ENCODE results near the gene DNAJC13. TPM values are rescaled to one million over a fixed set of nuclear protein-coding genes. Genes with fewer than 3 reads are reported as not detected.
"Not testable (repeated sequence)": the region's sequence is repeated elsewhere in the genome, so short reads cannot be mapped to it uniquely, and the experiment has no call there.

DNAJC13 gene
- total RNA-seq, 2 donors from 2014 or later, result 25.0 to 46.2 TPM

GRCh38 chr3:132386259-132386658 is 31.0 kb upstream of the DNAJC13 start:
- Histone ChIP-seq H3K4me3 (no peak overlapping the region), H3K4me1 (replicated peaks) (no peaks in the 10 kb centered on the region), H3K36me3 (no peaks in the 10 kb centered on the region), H3K9me3 (no peaks in the 10 kb centered on the region), H3K27ac (no peak overlapping the region), H3K27me3 (replicated peaks; ENCODE audit: insufficient read depth) (no peaks in the 10 kb centered on the region)
- intact Hi-C loops (cut with DNase I), result no loop called here
- no peak for TF ChIP-seq CTCF (IDR thresholded peaks at IDR 0.05)
- no peak for TF ChIP-seq POLR2A (IDR thresholded peaks at IDR 0.05)
- TF ChIP-seq POLR2AphosphoS5 (IDR thresholded peaks at IDR 0.05), result no peak
- WGBS, result 88% methylated on average over 8 of the region's 8 CpGs
- no peak for DNase-seq (ENCODE audit: low spot score)

- intact Hi-C loops (cut with DNase I); H3K4me1 ChIP-seq (replicated peaks); H3K36me3 ChIP-seq; H3K27me3 ChIP-seq (replicated peaks; ENCODE audit: insufficient read depth); DNase-seq (ENCODE audit: low spot score); H3K9me3 ChIP-seq; H3K4me3 ChIP-seq; H3K27ac ChIP-seq: not testable (repeated sequence)
- 100% methylated on average over 1 of the region's 1 CpG for WGBS
Observed at GRCh38 chr3:132392675-132393074, 24.6 kb upstream of the DNAJC13 start.

GRCh38 chr3:132394320-132394719 is 23.0 kb upstream of the DNAJC13 start:
- WGBS, result 23% methylated on average over 2 of the region's 2 CpGs
- Histone ChIP-seq H3K27me3 (replicated peaks; ENCODE audit: insufficient read depth) (no peaks in the 10 kb centered on the region), H3K4me3 (no peak overlapping the region), H3K27ac (no peak overlapping the region), H3K4me1 (replicated peaks) (no peaks in the 10 kb centered on the region), H3K9me3 (no peaks in the 10 kb centered on the region), H3K36me3 (no peaks in the 10 kb centered on the region)
- TF ChIP-seq POLR2AphosphoS5 (IDR thresholded peaks at IDR 0.05) (no peak), CTCF (IDR thresholded peaks at IDR 0.05) (no peak), POLR2A (IDR thresholded peaks at IDR 0.05) (no peak)
- no peak for DNase-seq (ENCODE audit: low spot score)
- intact Hi-C loops (cut with DNase I), result no loop called here

GRCh38 chr3:132395126-132395525 is 22.2 kb upstream of the DNAJC13 start:
- TF ChIP-seq CTCF (IDR thresholded peaks at IDR 0.05) (no peak), POLR2AphosphoS5 (IDR thresholded peaks at IDR 0.05) (no peak), POLR2A (IDR thresholded peaks at IDR 0.05) (no peak)
- intact Hi-C loops (cut with DNase I), result no loop called here
- WGBS, result 75% methylated on average over 1 of the region's 1 CpG
- DNase-seq (ENCODE audit: low spot score), result no peak
- H3K4me3 ChIP-seq, result no peak overlapping the region
- H3K4me1 ChIP-seq (replicated peaks), result no peaks in the 10 kb centered on the region
- no peaks in the 10 kb centered on the region for H3K36me3 ChIP-seq
- H3K27ac ChIP-seq, result no peak overlapping the region
- no peaks in the 10 kb centered on the region for H3K9me3 ChIP-seq
- H3K27me3 ChIP-seq (replicated peaks; ENCODE audit: insufficient read depth), result no peaks in the 10 kb centered on the region

GRCh38 chr3:132396255-132396654 is 21.0 kb upstream of the DNAJC13 start:
- no peak overlapping the region for H3K4me3 ChIP-seq
- no peak for TF ChIP-seq POLR2AphosphoS5 (IDR thresholded peaks at IDR 0.05)
- TF ChIP-seq POLR2A (IDR thresholded peaks at IDR 0.05), result no peak
- TF ChIP-seq CTCF (IDR thresholded peaks at IDR 0.05), result no peak
- DNase-seq (ENCODE audit: low spot score), result no peak
- H3K27me3 ChIP-seq (replicated peaks; ENCODE audit: insufficient read depth), result no peaks in the 10 kb centered on the region
- H3K9me3 ChIP-seq, result no peaks in the 10 kb centered on the region
- intact Hi-C loops (cut with DNase I), result no loop called here
- H3K27ac ChIP-seq, result no peak overlapping the region
- WGBS, result 97% methylated on average over 22 of the region's 24 CpGs
- no peaks in the 10 kb centered on the region for H3K36me3 ChIP-seq
- H3K4me1 ChIP-seq (replicated peaks), result no peaks in the 10 kb centered on the region

- WGBS, result 91% methylated on average over 8 of the region's 8 CpGs
- H3K27me3 ChIP-seq (replicated peaks; ENCODE audit: insufficient read depth); H3K4me3 ChIP-seq; DNase-seq (ENCODE audit: low spot score); H3K9me3 ChIP-seq; H3K27ac ChIP-seq; H3K4me1 ChIP-seq (replicated peaks); H3K36me3 ChIP-seq; intact Hi-C loops (cut with DNase I): not testable (repeated sequence)
Observed at GRCh38 chr3:132396776-132397175, 20.5 kb upstream of the DNAJC13 start.

Measured in prostate gland (tissue), 2 donors.